ENCODE data around the gene IRF1. TPM values are rescaled to one million over a fixed set of nuclear protein-coding genes. Genes with fewer than 3 reads are reported as not detected.

The IRF1 gene
- total RNA-seq, 2 experiments from 2014 or later: 84.3 to 88.4 TPM

DNA sequence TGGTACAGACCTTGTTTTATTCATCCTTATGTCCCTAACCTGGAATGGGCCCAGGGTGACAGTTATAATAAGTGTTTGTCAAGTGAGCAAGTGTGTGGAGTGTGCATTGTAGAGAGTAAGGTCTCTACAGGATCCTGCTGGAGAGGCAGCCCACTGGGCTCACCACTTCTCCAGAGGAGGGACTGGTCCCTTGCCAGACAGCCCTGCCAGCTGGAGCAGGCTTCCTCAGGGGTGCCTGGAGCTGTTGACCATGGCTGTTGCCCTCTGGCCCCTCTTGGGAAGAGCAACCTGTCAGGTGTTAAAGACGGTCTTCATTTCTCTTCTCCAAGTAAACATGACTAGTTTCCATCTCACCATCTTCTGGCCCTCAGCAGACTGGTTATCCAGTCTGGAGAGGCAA lies 20.0 kb downstream of the IRF1 start:
- Mint-ChIP-seq H3K9me3 (no peaks in the 10 kb centered on the region), H3K36me3 (ENCODE audit: low read depth) (peaks cover 9% of the 10 kb centered on the region), H3K4me1 (ENCODE audit: low read depth) (peaks cover 74% of the 10 kb centered on the region), H3K4me3 (no peak overlapping the region), H3K27me3 (ENCODE audit: low read depth) (no peaks in the 10 kb centered on the region), H3K27ac (no peak overlapping the region)
- DNase-seq: peak; percentile 2
- CTCF ChIA-PET: interaction anchor here (0.6 to 2.7 kb wide), 5 partner anchors 10 to 84 kb away, joined by 3 to 10 read pairs (median 3); no protein-coding TSS in a partner anchor
- intact Hi-C loops (cut with micrococcal nuclease): no loop called here

DNA sequence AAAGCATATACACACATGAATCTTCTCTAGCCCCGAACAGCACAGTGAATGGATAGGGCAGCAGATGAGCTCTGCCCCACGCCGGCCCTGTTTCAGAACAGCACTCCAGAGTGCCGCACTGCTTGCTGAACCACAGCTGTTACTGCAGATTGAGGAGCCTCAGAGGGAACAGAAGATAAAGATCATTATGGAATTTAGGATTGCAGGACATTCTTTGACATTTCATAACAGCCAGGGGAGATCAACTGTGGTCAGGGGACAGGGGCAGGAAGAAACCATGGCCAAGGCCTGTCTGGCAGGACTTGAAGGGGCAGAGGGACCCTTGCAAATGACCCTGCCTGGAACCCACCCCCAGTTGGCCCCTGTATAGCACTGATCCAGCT lies 20.6 kb downstream of the IRF1 start:
- H3K9me3 Mint-ChIP-seq: no peaks in the 10 kb centered on the region
- H3K4me3 Mint-ChIP-seq: no peak overlapping the region
- peaks cover 80% of the 10 kb centered on the region for H3K4me1 Mint-ChIP-seq (ENCODE audit: low read depth)
- no peak overlapping the region for H3K27ac Mint-ChIP-seq
- intact Hi-C loops (cut with micrococcal nuclease): no loop called here
- DNase-seq: no peak
- H3K27me3 Mint-ChIP-seq (ENCODE audit: low read depth): no peaks in the 10 kb centered on the region
- H3K36me3 Mint-ChIP-seq (ENCODE audit: low read depth): peaks cover 9% of the 10 kb centered on the region
- CTCF ChIA-PET: interaction anchor here (1.3 to 2.7 kb wide), 5 partner anchors 10 to 83 kb away, joined by 3 to 10 read pairs (median 5); no protein-coding TSS in a partner anchor

DNA sequence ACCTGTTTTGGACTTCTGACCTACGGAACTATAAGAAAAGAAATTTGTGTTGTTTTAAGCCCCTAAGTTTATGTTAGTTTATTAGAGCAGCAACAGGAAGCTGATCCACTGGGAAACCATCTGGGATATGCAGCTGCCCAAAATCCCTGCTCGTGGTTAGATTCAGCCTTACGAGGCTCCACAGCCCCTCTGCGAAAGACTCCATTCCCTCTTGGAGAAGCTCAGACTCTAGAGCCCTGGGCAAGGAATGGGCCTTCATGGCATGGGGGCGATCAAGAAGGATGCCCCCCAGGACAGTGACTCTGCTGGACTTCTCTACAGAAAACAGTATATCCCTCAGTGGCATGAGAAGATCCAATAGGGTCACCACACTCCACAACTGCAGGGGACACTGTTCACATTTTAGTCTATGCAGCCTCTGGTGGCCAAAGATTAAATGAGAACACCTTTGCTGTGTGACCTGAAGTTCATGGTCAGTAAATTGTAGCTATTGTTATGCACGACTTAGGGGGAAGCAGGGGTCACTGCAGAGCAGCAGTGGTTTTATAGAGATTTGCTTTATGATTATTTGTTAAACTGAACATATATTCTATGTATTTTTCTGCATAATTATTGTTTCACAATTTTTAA lies 21.1 kb downstream of the IRF1 start:
- H3K4me1 Mint-ChIP-seq (ENCODE audit: low read depth): peaks cover 80% of the 10 kb centered on the region
- peak; percentile 2 for DNase-seq
- no peak overlapping the region for H3K27ac Mint-ChIP-seq
- no peak overlapping the region for H3K4me3 Mint-ChIP-seq
- CTCF ChIA-PET: interaction anchor here (0.9 to 2.6 kb wide), 6 partner anchors 10 to 83 kb away, joined by 3 to 9 read pairs (median 4); no protein-coding TSS in a partner anchor
- H3K9me3 Mint-ChIP-seq: no peaks in the 10 kb centered on the region
- no peaks in the 10 kb centered on the region for H3K27me3 Mint-ChIP-seq (ENCODE audit: low read depth)
- intact Hi-C loops (cut with micrococcal nuclease): no loop called here
- H3K36me3 Mint-ChIP-seq (ENCODE audit: low read depth): peaks cover 12% of the 10 kb centered on the region

DNA sequence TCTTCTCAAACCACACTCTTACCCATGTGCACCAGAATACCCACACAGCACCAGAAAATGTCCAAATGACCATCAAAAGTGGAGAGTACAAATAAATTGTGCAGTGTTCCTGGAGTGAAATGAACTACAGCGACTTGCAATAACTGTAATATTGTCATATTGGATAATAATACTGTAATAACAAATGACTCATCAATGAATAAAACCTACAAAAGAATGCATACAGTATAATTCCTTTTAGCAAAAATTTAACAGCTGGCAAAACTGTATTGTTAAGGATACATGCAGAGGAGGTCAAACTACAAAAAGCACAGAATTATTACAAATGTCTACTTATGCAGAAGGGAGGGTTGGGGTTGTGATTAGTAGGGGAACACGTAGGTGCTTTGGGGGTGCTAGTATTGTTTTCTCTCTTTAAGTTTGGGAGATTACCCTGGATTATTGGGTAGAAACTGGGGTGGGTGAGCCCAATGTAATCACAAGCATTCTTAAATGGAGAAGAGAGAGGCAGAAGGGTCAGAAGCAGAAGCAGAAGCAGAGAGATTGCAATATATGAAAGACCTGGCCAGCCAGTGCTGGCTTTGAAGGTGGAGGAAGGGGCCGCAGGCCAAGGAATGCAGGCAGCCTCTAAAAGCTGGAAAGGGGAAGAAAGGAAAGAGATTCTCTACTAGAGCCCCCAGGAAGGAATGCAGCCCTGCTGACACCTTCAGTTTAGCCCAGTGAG lies 21.8 kb downstream of the IRF1 start:
- intact Hi-C loops (cut with micrococcal nuclease): no loop called here
- Mint-ChIP-seq H3K36me3 (ENCODE audit: low read depth) (peaks cover 12% of the 10 kb centered on the region), H3K27ac (no peak overlapping the region), H3K9me3 (no peaks in the 10 kb centered on the region), H3K4me1 (ENCODE audit: low read depth) (peaks cover 82% of the 10 kb centered on the region), H3K4me3 (no peak overlapping the region), H3K27me3 (ENCODE audit: low read depth) (no peaks in the 10 kb centered on the region)
- CTCF ChIA-PET: interaction anchor here (0.7 to 2.6 kb wide), 8 partner anchors 10 to 82 kb away, joined by 3 to 9 read pairs (median 3); no protein-coding TSS in a partner anchor
- DNase-seq: no peak

DNA sequence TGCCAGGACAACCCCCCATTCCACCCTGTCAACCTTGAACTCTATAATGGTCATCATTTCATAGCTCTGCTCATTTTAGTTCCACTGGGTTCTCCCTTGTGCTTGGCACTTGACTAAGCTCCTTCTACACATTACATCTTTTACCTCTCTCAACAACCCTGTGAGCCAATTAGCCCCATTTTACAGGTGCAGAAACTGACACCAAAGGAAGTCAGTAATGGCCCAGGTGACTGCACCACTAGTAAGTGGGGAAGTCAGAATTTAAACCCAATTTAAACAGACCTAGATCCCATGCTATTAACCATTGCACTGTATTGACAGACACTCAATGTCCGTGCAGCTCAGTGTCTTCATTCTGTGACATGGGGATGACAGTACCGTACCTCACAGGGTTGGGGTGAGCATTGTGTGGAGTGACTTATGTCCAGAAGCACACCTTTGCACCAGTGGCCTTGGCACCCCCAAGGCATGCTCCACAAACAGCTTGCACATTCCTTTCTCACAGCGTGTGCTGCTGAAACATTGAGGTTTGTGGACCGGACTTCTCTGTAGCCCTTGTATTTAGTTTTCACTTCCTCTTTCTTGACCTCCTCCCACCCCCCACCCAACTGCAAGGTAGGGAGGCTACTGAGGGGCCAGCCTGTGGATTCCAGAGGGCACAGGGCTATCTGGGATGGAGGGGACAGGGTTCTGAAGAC lies 23.1 kb downstream of the IRF1 start:
- intact Hi-C loops (cut with micrococcal nuclease): no loop called here
- Mint-ChIP-seq H3K4me1 (ENCODE audit: low read depth) (peaks cover 80% of the 10 kb centered on the region), H3K9me3 (no peaks in the 10 kb centered on the region), H3K27ac (no peak overlapping the region), H3K27me3 (ENCODE audit: low read depth) (no peaks in the 10 kb centered on the region), H3K4me3 (no peak overlapping the region), H3K36me3 (ENCODE audit: low read depth) (peaks cover 15% of the 10 kb centered on the region)
- CTCF ChIA-PET: interaction anchor here (0.8 to 4.2 kb wide), 11 partner anchors 10 to 81 kb away, joined by 3 to 37 read pairs (median 10); no protein-coding TSS in a partner anchor
- DNase-seq: peak; percentile 4

DNA sequence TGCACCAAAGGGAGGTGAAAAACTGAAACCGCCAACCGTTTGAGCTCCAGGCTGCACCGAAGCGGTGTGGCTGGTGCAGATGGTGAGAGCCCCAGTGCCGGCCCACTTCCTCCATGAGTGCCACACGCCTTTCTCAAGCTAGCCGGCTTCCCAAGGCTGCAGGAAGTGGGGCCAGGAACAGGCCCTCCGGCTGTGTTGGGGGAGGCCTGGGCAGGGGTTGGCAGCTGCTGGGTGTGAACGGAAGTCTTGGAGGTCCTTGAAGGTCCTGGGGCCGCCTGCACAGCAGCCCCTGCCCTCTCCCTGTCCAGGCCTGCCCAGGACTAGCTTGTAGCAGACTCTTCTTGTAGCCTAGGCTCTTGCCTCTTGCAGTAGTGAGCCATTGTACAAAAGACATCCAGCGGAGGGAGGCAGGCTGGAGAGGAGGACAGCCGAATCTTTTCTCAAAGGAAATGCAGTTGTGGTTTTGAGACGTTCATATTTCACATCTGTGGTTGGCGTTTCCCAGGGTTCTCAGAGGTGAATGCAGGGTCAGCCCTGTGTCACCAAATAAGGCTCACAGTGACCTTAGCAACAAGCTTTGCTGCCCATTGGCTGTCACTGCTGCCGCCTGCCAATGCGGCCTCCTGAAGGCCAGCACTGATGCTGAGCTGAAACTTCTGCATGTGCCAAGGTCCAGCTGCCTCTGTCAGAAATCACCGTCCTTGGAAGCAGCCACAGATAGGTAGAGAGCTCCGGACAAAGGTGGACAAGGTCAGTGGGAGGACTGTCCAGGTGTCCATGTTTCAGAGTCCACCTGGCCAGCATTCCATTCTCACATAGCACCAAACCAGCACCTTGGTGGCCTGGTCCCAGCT lies 23.9 kb downstream of the IRF1 start:
- Mint-ChIP-seq H3K4me1 (ENCODE audit: low read depth) (peaks cover 74% of the 10 kb centered on the region), H3K4me3 (peak overlapping the region; percentile 49), H3K36me3 (ENCODE audit: low read depth) (peaks cover 15% of the 10 kb centered on the region), H3K27me3 (ENCODE audit: low read depth) (no peaks in the 10 kb centered on the region), H3K27ac (peak overlapping the region; percentile 16), H3K9me3 (no peaks in the 10 kb centered on the region)
- intact Hi-C loops (cut with micrococcal nuclease): loop anchor here (1.0 kb wide), 5 partner anchors 8 to 45 kb away; no protein-coding TSS in a partner anchor
- CTCF ChIA-PET: interaction anchor here (0.8 to 4.2 kb wide), 15 partner anchors 9 to 80 kb away, joined by 3 to 37 read pairs (median 9); no protein-coding TSS in a partner anchor
- DNase-seq: peak; percentile 72

DNA sequence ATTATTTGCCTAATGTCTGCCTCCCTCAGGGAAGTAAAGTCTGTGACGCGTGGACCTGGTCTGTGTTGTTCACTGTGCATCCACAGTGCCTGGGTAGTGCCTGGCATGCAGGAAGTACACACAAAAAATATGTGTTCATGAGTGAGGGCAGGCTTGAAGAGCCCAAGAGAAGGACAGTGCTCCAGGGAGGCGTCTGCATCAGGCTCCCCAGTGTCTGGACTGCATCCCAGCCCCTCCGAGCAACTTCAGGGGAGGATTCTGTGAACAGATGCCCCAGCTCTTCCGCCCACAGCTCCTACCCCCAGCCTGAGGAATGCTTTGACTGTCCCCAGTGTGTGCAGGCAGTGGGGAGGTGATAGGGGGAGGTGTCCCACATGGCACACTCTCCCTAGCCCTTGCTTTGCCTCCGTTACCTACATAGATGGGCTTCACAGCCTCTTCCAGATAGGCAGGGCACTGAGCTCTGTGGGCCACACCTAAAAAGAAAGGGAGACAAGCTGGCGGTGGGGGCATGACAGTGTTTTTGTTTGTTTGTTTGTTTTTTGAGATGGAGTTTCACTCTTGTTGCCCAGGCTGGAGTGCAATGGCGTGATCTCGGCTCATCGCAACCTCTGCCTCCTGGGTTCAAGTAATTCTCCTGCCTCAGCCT lies 25.4 kb downstream of the IRF1 start:
- Mint-ChIP-seq H3K4me3 (peak overlapping the region; percentile 48), H3K4me1 (ENCODE audit: low read depth) (peaks cover 70% of the 10 kb centered on the region), H3K27me3 (ENCODE audit: low read depth) (no peaks in the 10 kb centered on the region), H3K9me3 (no peaks in the 10 kb centered on the region), H3K27ac (peak overlapping the region; percentile 13), H3K36me3 (ENCODE audit: low read depth) (peaks cover 22% of the 10 kb centered on the region)
- intact Hi-C loops (cut with micrococcal nuclease): no loop called here
- peak; percentile 22 for DNase-seq
- CTCF ChIA-PET: interaction anchor here (0.7 to 4.2 kb wide), 13 partner anchors 8 to 79 kb away, joined by 3 to 37 read pairs (median 7); no protein-coding TSS in a partner anchor

DNA sequence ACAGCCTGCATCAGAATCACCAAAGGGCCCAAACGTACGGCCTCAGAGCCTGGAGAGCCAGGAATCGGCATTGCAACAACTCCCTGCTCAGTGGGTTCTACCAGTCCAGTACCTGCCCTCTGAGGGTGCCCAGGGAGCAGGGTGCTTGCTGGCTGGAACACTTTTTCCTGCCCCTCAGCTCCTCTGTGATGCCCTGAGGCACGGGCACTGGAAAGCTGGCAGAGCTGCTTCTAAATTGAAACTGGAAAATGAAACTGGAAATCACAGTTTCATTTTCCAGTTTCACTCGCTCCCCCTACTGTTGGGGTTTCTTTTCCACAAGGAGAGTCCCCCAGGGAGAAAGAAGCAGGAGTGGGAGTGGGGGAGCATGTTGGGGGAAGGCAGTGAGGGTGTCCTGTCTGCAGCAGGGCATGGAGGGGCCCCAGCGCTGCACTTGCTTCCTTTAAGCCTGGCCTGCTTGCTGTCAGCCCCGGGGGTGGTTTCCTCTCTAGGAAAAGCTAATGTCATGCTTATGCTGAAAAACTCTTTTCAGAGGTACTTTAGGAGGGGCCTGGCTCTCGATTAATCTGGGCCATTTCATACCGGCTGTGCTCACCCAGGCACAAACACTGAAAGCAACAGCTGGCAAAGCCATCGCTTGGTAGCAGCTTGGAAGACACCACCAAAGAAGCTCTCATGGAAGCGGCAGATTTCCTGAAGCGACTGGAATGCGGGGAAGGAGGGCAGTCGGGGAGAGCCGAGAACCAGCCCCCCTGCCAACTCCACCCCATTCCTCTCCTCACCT lies 26.2 kb downstream of the IRF1 start:
- H3K4me3 Mint-ChIP-seq: peak overlapping the region; percentile 48
- H3K27me3 Mint-ChIP-seq (ENCODE audit: low read depth): no peaks in the 10 kb centered on the region
- intact Hi-C loops (cut with micrococcal nuclease): loop anchor here (1.0 kb wide), 2 partner anchors 27 to 53 kb away; no protein-coding TSS in a partner anchor
- DNase-seq: peak; percentile 68
- H3K36me3 Mint-ChIP-seq (ENCODE audit: low read depth): peaks cover 28% of the 10 kb centered on the region
- H3K4me1 Mint-ChIP-seq (ENCODE audit: low read depth): peaks cover 73% of the 10 kb centered on the region
- peak overlapping the region; percentile 25 for H3K27ac Mint-ChIP-seq
- H3K9me3 Mint-ChIP-seq: no peaks in the 10 kb centered on the region
- CTCF ChIA-PET: interaction anchor here (0.7 to 4.2 kb wide), 14 partner anchors 9 to 78 kb away, joined by 3 to 37 read pairs (median 7); no protein-coding TSS in a partner anchor

DNA sequence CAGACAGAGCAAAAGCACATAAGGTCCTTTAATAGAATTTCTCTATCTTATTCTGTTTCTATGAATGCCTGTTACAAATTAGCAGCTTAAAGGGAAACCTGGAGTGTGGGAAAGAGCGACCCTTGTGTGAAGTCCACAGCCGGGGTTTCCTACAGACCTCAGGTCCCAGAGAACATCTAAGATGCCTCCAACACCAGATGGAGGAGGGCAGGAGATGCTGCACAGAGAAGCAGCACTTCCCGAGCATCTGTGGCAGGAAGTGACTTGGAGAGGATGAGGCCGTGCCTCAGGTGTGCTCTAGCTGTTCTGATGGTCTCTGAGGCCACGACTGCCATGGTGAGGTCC lies 26.8 kb downstream of the IRF1 start:
- intact Hi-C loops (cut with micrococcal nuclease): loop anchor here (1.0 kb wide), 2 partner anchors 26 to 52 kb away; no protein-coding TSS in a partner anchor
- no peaks in the 10 kb centered on the region for H3K27me3 Mint-ChIP-seq (ENCODE audit: low read depth)
- peak overlapping the region; percentile 19 for H3K4me3 Mint-ChIP-seq
- no peaks in the 10 kb centered on the region for H3K9me3 Mint-ChIP-seq
- peak overlapping the region; percentile 42 for H3K27ac Mint-ChIP-seq
- H3K4me1 Mint-ChIP-seq (ENCODE audit: low read depth): peaks cover 73% of the 10 kb centered on the region
- peaks cover 28% of the 10 kb centered on the region for H3K36me3 Mint-ChIP-seq (ENCODE audit: low read depth)
- CTCF ChIA-PET: interaction anchor here (0.8 to 4.2 kb wide), 11 partner anchors 10 to 77 kb away, joined by 3 to 37 read pairs (median 7); no protein-coding TSS in a partner anchor
- peak; percentile 22 for DNase-seq

DNA sequence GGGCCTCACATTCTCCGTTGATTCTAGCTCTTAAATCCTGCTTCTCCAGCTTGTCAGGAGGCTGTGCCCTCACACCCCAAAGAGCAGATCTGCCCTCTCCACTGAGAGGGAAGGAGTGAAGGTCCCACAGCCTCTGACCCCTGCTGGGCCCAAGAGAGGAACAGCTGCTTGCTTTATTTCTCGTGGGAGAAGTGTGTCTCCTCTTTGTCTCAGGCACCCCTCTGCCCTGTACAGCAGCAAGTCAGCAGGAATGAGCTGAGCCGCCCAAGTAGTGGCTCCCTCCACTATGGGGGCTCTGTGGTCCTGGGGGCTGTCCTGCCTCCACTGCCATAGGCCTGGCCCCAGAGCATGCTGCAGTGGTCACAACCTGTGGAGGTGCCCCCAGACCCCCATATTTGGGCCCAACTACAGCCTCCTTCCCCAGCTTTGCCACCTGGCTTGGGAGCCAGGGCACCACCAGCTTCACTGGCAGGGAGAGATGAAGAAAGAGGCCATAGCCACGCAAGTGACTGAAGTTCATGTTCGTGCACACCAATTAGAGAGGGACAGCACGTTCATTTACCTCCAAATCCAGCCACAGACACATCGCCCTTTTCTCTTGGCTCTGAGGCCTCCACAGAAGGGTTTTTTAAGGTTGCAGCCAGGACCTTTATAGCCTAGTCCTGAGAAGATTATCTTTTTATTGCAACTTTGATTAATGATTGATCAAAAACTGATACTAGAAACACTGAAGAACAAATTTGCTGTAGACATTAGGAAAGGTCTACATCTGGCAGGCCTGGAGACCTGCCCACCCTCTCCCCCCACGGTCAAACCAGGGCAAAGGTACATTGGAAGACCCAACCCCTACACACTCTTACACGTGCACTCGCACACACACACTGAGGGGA lies 27.5 kb downstream of the IRF1 start:
- intact Hi-C loops (cut with micrococcal nuclease): no loop called here
- Mint-ChIP-seq H3K36me3 (ENCODE audit: low read depth) (peaks cover 28% of the 10 kb centered on the region), H3K9me3 (no peaks in the 10 kb centered on the region), H3K27ac (peak overlapping the region; percentile 42), H3K4me3 (no peak overlapping the region), H3K27me3 (ENCODE audit: low read depth) (no peaks in the 10 kb centered on the region), H3K4me1 (ENCODE audit: low read depth) (peaks cover 77% of the 10 kb centered on the region)
- CTCF ChIA-PET: interaction anchor here (1.0 to 2.3 kb wide), 7 partner anchors 9 to 77 kb away, joined by 3 to 10 read pairs (median 7); no protein-coding TSS in a partner anchor
- peak; percentile 3 for DNase-seq
